Endothelial cell (in vitro differentiated cells): ENCODE data around the gene ZNF579. TPM values are rescaled to one million over a fixed set of nuclear protein-coding genes. Genes with fewer than 3 reads are reported as not detected.
A peak's percentile ranks its signal among the peaks of the same experiment; 100 is the strongest.
"Not testable (repeated sequence)": the region's sequence is repeated elsewhere in the genome, so short reads cannot be mapped to it uniquely, and the experiment has no call there.

Source experiments
- DNase-seq: peaks from one replicate; pipeline ENCODE4 v3.0.0; 2021; ENCODE audit warnings: low spot score
- H3K27ac Mint-ChIP-seq: one replicate; pipeline ENCODE4 v1.8.0; 2021; ENCODE audit warnings: mixed read lengths, inconsistent platforms; ENCODE audit not compliant: unreplicated experiment
- H3K27me3 Mint-ChIP-seq: one replicate; pipeline ENCODE4 v1.8.0; 2021; ENCODE audit warnings: mild to moderate bottlenecking, moderate library complexity, mixed read lengths, inconsistent platforms; ENCODE audit not compliant: unreplicated experiment
- H3K36me3 Mint-ChIP-seq: one replicate; pipeline ENCODE4 v1.8.0; 2021; ENCODE audit warnings: mild to moderate bottlenecking, low read depth, mixed read lengths, inconsistent platforms; ENCODE audit not compliant: unreplicated experiment
- H3K4me1 Mint-ChIP-seq: one replicate; pipeline ENCODE4 v1.8.0; 2021; ENCODE audit warnings: mild to moderate bottlenecking, mixed read lengths, inconsistent platforms; ENCODE audit not compliant: unreplicated experiment
- H3K4me3 Mint-ChIP-seq: one replicate; pipeline ENCODE4 v1.8.0; 2021; ENCODE audit warnings: mild to moderate bottlenecking, mixed read lengths, inconsistent platforms; ENCODE audit not compliant: unreplicated experiment
- H3K9me3 Mint-ChIP-seq: one replicate; pipeline ENCODE4 v1.8.0; 2021; ENCODE audit warnings: mixed read lengths, inconsistent platforms; ENCODE audit not compliant: unreplicated experiment
- CTCF ChIP-seq: fragments of 200-600 bp; sonication (generic); IDR thresholded peaks from one replicate; pipeline ENCODE4 v1.5.0; 2021; ENCODE audit warnings: antibody characterized with exemption; ENCODE audit not compliant: unreplicated experiment
- total RNA-seq: library from RNA; stranded (reverse); fragmentation: NEBNext Ultra II Directional; extraction: Animal tissue kit (Norgen Biotek cat#: 25700); gene quantifications from one replicate; pipeline ENCODE4 v1.2.1, GENCODE V29; 2021; ENCODE audit not compliant: unreplicated experiment

The ZNF579 gene
- total RNA-seq, 1 donor from 2014 or later, result 36.4 TPM

- H3K27ac Mint-ChIP-seq, result no peak overlapping the region
- no peak for TF ChIP-seq CTCF
- no peaks in the 10 kb centered on the region for H3K9me3 Mint-ChIP-seq
- DNase-seq, result no peak
- peak overlapping the region; percentile 85 for H3K4me3 Mint-ChIP-seq
- H3K4me1 Mint-ChIP-seq, result peaks cover 28% of the 10 kb centered on the region
- peaks cover 7% of the 10 kb centered on the region for H3K27me3 Mint-ChIP-seq
- peaks cover 23% of the 10 kb centered on the region for H3K36me3 Mint-ChIP-seq
These were observed 3.9 kb downstream of the ZNF579 start for GRCh38 chr19:55576746-55577145.

GRCh38 chr19:55573929-55574328 is 6.7 kb downstream of the ZNF579 start:
- H3K27me3 Mint-ChIP-seq, H3K4me3 Mint-ChIP-seq, DNase-seq, H3K27ac Mint-ChIP-seq, H3K9me3 Mint-ChIP-seq: not testable (repeated sequence)
- Mint-ChIP-seq H3K4me1 (peaks cover 14% of the 10 kb centered on the region), H3K36me3 (peaks cover 16% of the 10 kb centered on the region)

- not testable (repeated sequence) for H3K27ac Mint-ChIP-seq, H3K27me3 Mint-ChIP-seq, H3K36me3 Mint-ChIP-seq, H3K9me3 Mint-ChIP-seq, H3K4me3 Mint-ChIP-seq, H3K4me1 Mint-ChIP-seq, DNase-seq
These were observed 11.2 kb downstream of the ZNF579 start for GRCh38 chr19:55569477-55569876.

GRCh38 chr19:55567708-55568328 is 12.8 kb downstream of the ZNF579 start:
- TF ChIP-seq CTCF, result no peak
- no peaks in the 10 kb centered on the region for H3K9me3 Mint-ChIP-seq
- H3K4me3 Mint-ChIP-seq, result no peak overlapping the region
- H3K27me3 Mint-ChIP-seq, result peaks cover 8% of the 10 kb centered on the region
- H3K27ac Mint-ChIP-seq, result no peak overlapping the region
- H3K36me3 Mint-ChIP-seq, result no peaks in the 10 kb centered on the region
- DNase-seq, result no peak
- peaks cover 6% of the 10 kb centered on the region for H3K4me1 Mint-ChIP-seq

- no peak for TF ChIP-seq CTCF
- H3K27ac Mint-ChIP-seq, result no peak overlapping the region
- peaks cover 9% of the 10 kb centered on the region for H3K27me3 Mint-ChIP-seq
- no peaks in the 10 kb centered on the region for H3K4me1 Mint-ChIP-seq
- no peaks in the 10 kb centered on the region for H3K9me3 Mint-ChIP-seq
- DNase-seq, result no peak
- H3K4me3 Mint-ChIP-seq, result no peak overlapping the region
- no peaks in the 10 kb centered on the region for H3K36me3 Mint-ChIP-seq
These were observed 13.8 kb downstream of the ZNF579 start for GRCh38 chr19:55566823-55567222.

GRCh38 chr19:55563261-55563690 is 17.4 kb downstream of the ZNF579 start:
- DNase-seq, result no peak
- H3K27me3 Mint-ChIP-seq, result peaks cover 7% of the 10 kb centered on the region
- no peak overlapping the region for H3K27ac Mint-ChIP-seq
- no peaks in the 10 kb centered on the region for H3K4me1 Mint-ChIP-seq
- H3K36me3 Mint-ChIP-seq, result no peaks in the 10 kb centered on the region
- H3K9me3 Mint-ChIP-seq, result no peaks in the 10 kb centered on the region
- H3K4me3 Mint-ChIP-seq, result peak overlapping the region; percentile 51
- TF ChIP-seq CTCF, result no peak
